IMR-90 (cell line): Measurements from ENCODE around the gene MMAB. TPM values are rescaled to one million over a fixed set of nuclear protein-coding genes. Genes with fewer than 3 reads are reported as not detected.

ENCODE experiments used
- ATAC-seq: fragments of 200-7000 bp; cut with Tn5 transposase; 2 replicates; pipeline ENCODE4 v1.9.1; 2020; ENCODE audit warnings: low read depth, mild to moderate bottlenecking, moderate library complexity
- BruUV-seq: library from RNA; stranded (reverse); fragments of 400-500 nt; replicated peaks from 2 replicates; lab custom pipeline; 2021; lab: Mats Ljungman, UMichigan
- CTCF ChIA-PET: fragments of 300-600 bp; formaldehyde crosslinking; extraction: SDS; loops from one replicate; lab custom pipeline; 2021; ENCODE audit warnings: antibody characterized with exemption; lab: Yijun Ruan, JAX
- POLR2A ChIA-PET: fragments of 300-600 bp; sonication (Branson Sonifier 250); formaldehyde crosslinking; loops from one replicate; lab custom pipeline; 2022; ENCODE audit warnings: antibody characterized with exemption; ENCODE audit not compliant: unreplicated experiment; lab: Charles Lee
- DNase-seq: peaks from one replicate; pipeline ENCODE4 v3.0.0; 2013
- H2AFZ ChIP-seq: replicated peaks from 2 replicates; pipeline ENCODE3; 2013; ENCODE audit warnings: low read length, mild to moderate bottlenecking; ENCODE audit not compliant: poor library complexity
- H2AK5ac ChIP-seq: 2 replicates; pipeline ENCODE4 v1.6.1; 2013; ENCODE audit warnings: low read depth, low read length, inconsistent platforms
- H2AK9ac ChIP-seq: replicated peaks from 2 replicates; pipeline ENCODE3; 2013; ENCODE audit warnings: mild to moderate bottlenecking, low read depth, low read length, moderate library complexity; ENCODE audit not compliant: poor library complexity
- H2BK120ac ChIP-seq: 2 replicates; pipeline ENCODE4 v1.6.1; 2013; ENCODE audit warnings: low read depth, low read length, inconsistent platforms
- H2BK15ac ChIP-seq: 3 replicates; pipeline ENCODE4 v1.6.1; 2013; ENCODE audit warnings: low read depth, low read length, inconsistent platforms
- H2BK20ac ChIP-seq: 2 replicates; pipeline ENCODE4 v1.6.1; 2013; ENCODE audit warnings: low read depth, mild to moderate bottlenecking, inconsistent platforms, low read length, moderate library complexity
- H2BK5ac ChIP-seq: 2 replicates; pipeline ENCODE4 v1.6.1; 2013; ENCODE audit warnings: mild to moderate bottlenecking, low read depth, low read length, inconsistent platforms; ENCODE audit not compliant: poor library complexity, severe bottlenecking
- H3K14ac ChIP-seq: replicated peaks from 2 replicates; pipeline ENCODE4 v1.6.1; 2013; ENCODE audit warnings: low read depth, low read length, inconsistent platforms
- H3K18ac ChIP-seq: 2 replicates; pipeline ENCODE4 v1.6.1; 2013; ENCODE audit warnings: low read depth, low read length, control low read depth
- H3K23ac ChIP-seq: 2 replicates; pipeline ENCODE4 v1.6.1; 2013; ENCODE audit warnings: low read depth, low read length, inconsistent platforms
- H3K27ac ChIP-seq: 2 replicates; pipeline ENCODE4 v1.5.1; 2013; ENCODE audit warnings: mild to moderate bottlenecking, control low read depth, low read length; ENCODE audit not compliant: insufficient read depth
- H3K27me3 ChIP-seq: 2 replicates; pipeline ENCODE4 v1.6.1; 2013; ENCODE audit warnings: low read length; ENCODE audit not compliant: control insufficient read depth, insufficient read depth
- H3K36me3 ChIP-seq: 2 replicates; pipeline ENCODE4 v1.6.1; 2013; ENCODE audit warnings: low read length, mixed read lengths; ENCODE audit not compliant: control insufficient read depth, insufficient read depth
- H3K4ac ChIP-seq: 2 replicates; pipeline ENCODE4 v1.6.1; 2013; ENCODE audit warnings: low read depth, low read length, inconsistent platforms
- H3K4me1 ChIP-seq: 2 replicates; pipeline ENCODE4 v1.6.1; 2013; ENCODE audit warnings: low read length, mixed read lengths; ENCODE audit not compliant: control insufficient read depth, insufficient read depth
- H3K4me2 ChIP-seq: 2 replicates; pipeline ENCODE4 v1.6.1; 2013; ENCODE audit warnings: low read depth, mild to moderate bottlenecking, control low read depth, low read length, moderate library complexity
- H3K4me3 ChIP-seq: 2 replicates; pipeline ENCODE4 v1.5.1; 2013; ENCODE audit warnings: low read depth, mild to moderate bottlenecking, control low read depth, low read length, moderate library complexity; ENCODE audit not compliant: insufficient read depth
- H3K56ac ChIP-seq: 2 replicates; pipeline ENCODE4 v1.6.1; 2013; ENCODE audit warnings: low read length, inconsistent platforms; ENCODE audit not compliant: insufficient read depth; ENCODE audit errors: extremely low read depth
- H3K79me1 ChIP-seq, 2 experiments: 2 replicates each; pipeline ENCODE4 v1.6.1; 2013; ENCODE audit warnings: low read length in 2 of 2, inconsistent platforms in 1 of 2, low read depth in 1 of 2
- H3K9ac ChIP-seq: 2 replicates; pipeline ENCODE4 v1.6.1; 2013; ENCODE audit warnings: low read depth, low read length, control low read depth
- H3K9me1 ChIP-seq: 2 replicates; pipeline ENCODE4 v1.6.1; 2013; ENCODE audit warnings: low read length, inconsistent platforms; ENCODE audit not compliant: insufficient read depth
- H3K9me3 ChIP-seq: 2 replicates; pipeline ENCODE4 v1.6.1; 2013; ENCODE audit warnings: low read length; ENCODE audit not compliant: control insufficient read depth, insufficient read depth
- H4K20me1 ChIP-seq: 2 replicates; pipeline ENCODE4 v1.6.1; 2013; ENCODE audit warnings: low read length, inconsistent platforms; ENCODE audit not compliant: insufficient read depth
- H4K5ac ChIP-seq: 2 replicates; pipeline ENCODE4 v1.6.1; 2013; ENCODE audit warnings: mild to moderate bottlenecking, low read depth, low read length, control low read depth
- H4K8ac ChIP-seq, 2 experiments: 2 replicates each; pipeline ENCODE4 v1.6.1; 2013; ENCODE audit warnings: low read depth in 2 of 2, low read length in 2 of 2, control low read depth in 1 of 2, inconsistent platforms in 1 of 2
- H4K91ac ChIP-seq: 2 replicates; pipeline ENCODE4 v1.6.1; 2013; ENCODE audit warnings: low read depth, low read length, inconsistent platforms; ENCODE audit not compliant: insufficient read depth
- CEBPB ChIP-seq: IDR thresholded peaks from 2 replicates; pipeline ENCODE4 v1.6.1; 2012; ENCODE audit warnings: low read depth, low read length, improper control_type of control experiment
- CHD1 ChIP-seq: IDR thresholded peaks from 2 replicates; pipeline ENCODE4 v1.6.1; 2012; ENCODE audit warnings: low read depth, low read length, improper control_type of control experiment
- FOS ChIP-seq: fragments of 150-350 bp; IDR thresholded peaks from 2 replicates; pipeline ENCODE4 v1.6.1; 2016; ENCODE audit warnings: low read depth, low read length
- MAZ ChIP-seq: IDR thresholded peaks from 2 replicates; pipeline ENCODE4 v1.6.1; 2012; ENCODE audit warnings: low read depth, mild to moderate bottlenecking, low read length, improper control_type of control experiment, moderate library complexity, borderline replicate concordance
- MXI1 ChIP-seq: IDR thresholded peaks from 2 replicates; pipeline ENCODE4 v1.6.1; 2012; ENCODE audit warnings: low read depth, mild to moderate bottlenecking, low read length, moderate library complexity, borderline replicate concordance
- NFE2L2 ChIP-seq: fragments of 150-350 bp; IDR thresholded peaks from 2 replicates; pipeline ENCODE4 v1.6.1; 2016; ENCODE audit warnings: low read depth, mild to moderate bottlenecking, low read length
- POLR2A ChIP-seq: IDR thresholded peaks from 2 replicates; pipeline ENCODE4 v1.6.1; 2012; ENCODE audit warnings: mild to moderate bottlenecking, low read depth, low read length
- RAD21 ChIP-seq: IDR thresholded peaks from 2 replicates; pipeline ENCODE4 v1.6.1; 2012; ENCODE audit warnings: low read length, improper control_type of control experiment
- SMC3 ChIP-seq: fragments of 150-350 bp; IDR thresholded peaks from 2 replicates; pipeline ENCODE4 v1.6.1; 2016; ENCODE audit warnings: low read depth, mild to moderate bottlenecking, antibody characterized with exemption, low read length, moderate library complexity
- WGBS, 2 experiments: methylation state at CpG; one replicate each; pipeline versions ENCODE4 v1.1.5 to v1.1.7; 2013; ENCODE audit warnings: missing lambda C conversion rate in 2 of 2; ENCODE audit not compliant: insufficient read length in 1 of 2; ENCODE audit errors: extremely low coverage in 2 of 2; 5-methylcytosine and 5-hydroxymethylcytosine counted together
- dilution Hi-C: fragments of 300-500 bp; cut with HindIII; formaldehyde crosslinking; loops from one replicate; pipeline ENCODE4 v1.14.3; 2018; ENCODE audit warnings: low sequenced_read_pairs; ENCODE audit not compliant: unreplicated experiment
- in situ Hi-C: fragments of 300-500 bp; cut with MboI; formaldehyde crosslinking; loops from 3 replicates; pipeline ENCODE4 v1.14.3; 2019; ENCODE audit warnings: low sequenced_read_pairs, inconsistent platforms, mixed read lengths
- intact Hi-C: fragments of 100-400 bp; cut with micrococcal nuclease; formaldehyde crosslinking; loops from 2 replicates; pipeline ENCODE4 v1.10.0; 2022
- polyA plus RNA-seq, 3 experiments: library from polyadenylated mRNA; depleted of rRNA; stranded (reverse); fragments of >200 nt; gene quantifications; 2 replicates each; pipeline ENCODE4 v1.2.3, GENCODE V29; 2012; ENCODE audit warnings: low replicate concordance in 1 of 3
- total RNA-seq: library from RNA; depleted of rRNA; stranded (reverse); fragments of >200 nt; gene quantifications from 2 replicates; pipeline ENCODE4 v1.2.3, GENCODE V29; 2012
- TF ChIP-seq, protein P1 (sequence below): conservative IDR thresholded peaks from 2 replicates; pipeline ENCODE4 v1.5.1; 2012; ENCODE audit warnings: mild to moderate bottlenecking, low read depth, low read length, improper control_type of control experiment
- TF ChIP-seq, protein P2 (sequence below): fragments of 150-350 bp; IDR thresholded peaks from 2 replicates; pipeline ENCODE4 v1.6.1; 2017; ENCODE audit warnings: mild to moderate bottlenecking, antibody characterized with exemption, low read length, low read depth
- TF ChIP-seq, protein P3 (sequence below): fragments of 150-350 bp; IDR thresholded peaks from 2 replicates; pipeline ENCODE4 v1.6.1; 2016; ENCODE audit warnings: low read depth, mild to moderate bottlenecking, low read length, moderate library complexity, borderline replicate concordance

Gene MMAB
- total and polyA plus RNA-seq, 2 of the 4 experiments (the other 2 are of a cell fraction): 16.5 to 16.9 TPM

DNA sequence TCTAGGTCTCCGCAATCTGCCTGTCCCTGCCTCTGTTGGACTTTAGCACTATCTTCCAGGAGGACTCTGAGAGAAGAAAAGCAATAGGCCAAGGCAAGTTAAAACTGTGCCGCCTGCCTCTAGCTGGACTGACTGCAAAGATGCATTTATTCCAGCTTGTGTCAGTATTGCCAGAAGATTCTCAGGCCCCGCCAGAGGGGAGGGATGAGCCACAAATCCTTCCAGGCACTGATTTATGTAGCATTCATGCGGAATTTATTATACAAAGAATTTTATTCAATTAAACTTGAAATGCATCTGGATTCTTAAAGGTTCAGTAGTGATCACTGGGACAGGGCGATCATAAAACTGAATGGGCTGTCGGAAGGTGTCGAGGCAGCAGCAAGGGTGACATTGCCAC is 19.8 kb downstream of the MMAB start:
- no TSS peak for BruUV-seq
- Histone ChIP-seq H3K23ac (no peak overlapping the region), H3K27me3 (peaks cover 35% of the 10 kb centered on the region), H3K9ac (no peak overlapping the region), H3K36me3 (no peaks in the 10 kb centered on the region), H3K18ac (no peak overlapping the region), H4K20me1 (no peaks in the 10 kb centered on the region), H2BK5ac (no peak overlapping the region), H3K4me3 (no peak overlapping the region), H3K14ac (no peak overlapping the region), H2BK20ac (no peak overlapping the region), H2BK15ac (no peak overlapping the region), H2AK5ac (no peak overlapping the region), H3K4me1 (no peaks in the 10 kb centered on the region), H2BK120ac (no peak overlapping the region), H4K8ac (no peak overlapping the region), H3K9me3 (no peaks in the 10 kb centered on the region), H2AK9ac (no peak overlapping the region), H4K91ac (no peak overlapping the region), H2AFZ (no peak overlapping the region), H4K5ac (no peak overlapping the region), H3K4ac (no peak overlapping the region), H3K79me1 (no peaks in the 10 kb centered on the region), H3K56ac (no peak overlapping the region), H3K9me1 (no peaks in the 10 kb centered on the region), H3K4me2 (no peak overlapping the region), H3K27ac (no peak overlapping the region)
- ATAC-seq (no peak), DNase-seq (no peak)
- POLR2A ChIA-PET: no interaction called here
- in situ Hi-C loops (no loop called here), intact Hi-C loops (no loop called here), dilution Hi-C loops (no loop called here)
- TF ChIP-seq CEBPB: no peak
- no peak for TF ChIP-seq RAD21
- no peak for TF ChIP-seq MAZ
- no peak for TF ChIP-seq POLR2A
- no peak for TF ChIP-seq FOS
- TF ChIP-seq, protein P1, sequence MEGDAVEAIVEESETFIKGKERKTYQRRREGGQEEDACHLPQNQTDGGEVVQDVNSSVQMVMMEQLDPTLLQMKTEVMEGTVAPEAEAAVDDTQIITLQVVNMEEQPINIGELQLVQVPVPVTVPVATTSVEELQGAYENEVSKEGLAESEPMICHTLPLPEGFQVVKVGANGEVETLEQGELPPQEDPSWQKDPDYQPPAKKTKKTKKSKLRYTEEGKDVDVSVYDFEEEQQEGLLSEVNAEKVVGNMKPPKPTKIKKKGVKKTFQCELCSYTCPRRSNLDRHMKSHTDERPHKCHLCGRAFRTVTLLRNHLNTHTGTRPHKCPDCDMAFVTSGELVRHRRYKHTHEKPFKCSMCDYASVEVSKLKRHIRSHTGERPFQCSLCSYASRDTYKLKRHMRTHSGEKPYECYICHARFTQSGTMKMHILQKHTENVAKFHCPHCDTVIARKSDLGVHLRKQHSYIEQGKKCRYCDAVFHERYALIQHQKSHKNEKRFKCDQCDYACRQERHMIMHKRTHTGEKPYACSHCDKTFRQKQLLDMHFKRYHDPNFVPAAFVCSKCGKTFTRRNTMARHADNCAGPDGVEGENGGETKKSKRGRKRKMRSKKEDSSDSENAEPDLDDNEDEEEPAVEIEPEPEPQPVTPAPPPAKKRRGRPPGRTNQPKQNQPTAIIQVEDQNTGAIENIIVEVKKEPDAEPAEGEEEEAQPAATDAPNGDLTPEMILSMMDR: no peak
- TF ChIP-seq SMC3: no peak
- no peak for TF ChIP-seq CHD1
- no peak for TF ChIP-seq MXI1
- TF ChIP-seq, protein P2, sequence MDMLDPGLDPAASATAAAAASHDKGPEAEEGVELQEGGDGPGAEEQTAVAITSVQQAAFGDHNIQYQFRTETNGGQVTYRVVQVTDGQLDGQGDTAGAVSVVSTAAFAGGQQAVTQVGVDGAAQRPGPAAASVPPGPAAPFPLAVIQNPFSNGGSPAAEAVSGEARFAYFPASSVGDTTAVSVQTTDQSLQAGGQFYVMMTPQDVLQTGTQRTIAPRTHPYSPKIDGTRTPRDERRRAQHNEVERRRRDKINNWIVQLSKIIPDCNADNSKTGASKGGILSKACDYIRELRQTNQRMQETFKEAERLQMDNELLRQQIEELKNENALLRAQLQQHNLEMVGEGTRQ: no peak
- no peak for TF ChIP-seq NFE2L2
- TF ChIP-seq, protein P3, sequence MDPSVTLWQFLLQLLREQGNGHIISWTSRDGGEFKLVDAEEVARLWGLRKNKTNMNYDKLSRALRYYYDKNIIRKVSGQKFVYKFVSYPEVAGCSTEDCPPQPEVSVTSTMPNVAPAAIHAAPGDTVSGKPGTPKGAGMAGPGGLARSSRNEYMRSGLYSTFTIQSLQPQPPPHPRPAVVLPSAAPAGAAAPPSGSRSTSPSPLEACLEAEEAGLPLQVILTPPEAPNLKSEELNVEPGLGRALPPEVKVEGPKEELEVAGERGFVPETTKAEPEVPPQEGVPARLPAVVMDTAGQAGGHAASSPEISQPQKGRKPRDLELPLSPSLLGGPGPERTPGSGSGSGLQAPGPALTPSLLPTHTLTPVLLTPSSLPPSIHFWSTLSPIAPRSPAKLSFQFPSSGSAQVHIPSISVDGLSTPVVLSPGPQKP: no peak
- 95% methylated on average over 4 of the region's 7 CpGs; no CpG with 5 or more reads in 1 of the 2 experiments for WGBS, 2 experiments
- CTCF ChIA-PET: no interaction called here
